ENCODE measurements around the gene TLL1. TPM values are rescaled to one million over a fixed set of nuclear protein-coding genes. Genes with fewer than 3 reads are reported as not detected.

The TLL1 gene
- total RNA-seq, 1 experiment from 2014 or later: 0.63 TPM

- POLR2A ChIA-PET: no interaction called here
These were observed 193.9 kb downstream of the TLL1 start for GRCh38 chr4:166066936-166067335.

GRCh38 chr4:166067915-166068314, 194.9 kb downstream of the TLL1 start:
- ATAC-seq (no peak), DNase-seq (ENCODE audit: low spot score) (no peak)
- H3K9me3 Mint-ChIP-seq: no peaks in the 10 kb centered on the region
- H3K27ac Mint-ChIP-seq: no peak overlapping the region
- ChIA-PET POLR2A (no interaction called here), CTCF (no interaction called here)
- H3K36me3 Mint-ChIP-seq: no peaks in the 10 kb centered on the region
- no peaks in the 10 kb centered on the region for H3K27me3 Mint-ChIP-seq (ENCODE audit: low read depth)
- H3K4me1 Mint-ChIP-seq: no peaks in the 10 kb centered on the region
- TF ChIP-seq AR (CRISPR knock-in tag; IDR thresholded peaks at IDR 0.05) (no peak), NFATC4 (CRISPR knock-in tag; IDR thresholded peaks at IDR 0.05) (no peak), ZNF671 (CRISPR knock-in tag; IDR thresholded peaks at IDR 0.05) (no peak), MLX (CRISPR knock-in tag; IDR thresholded peaks at IDR 0.05) (no peak)
- TF ChIP-seq, protein P1, sequence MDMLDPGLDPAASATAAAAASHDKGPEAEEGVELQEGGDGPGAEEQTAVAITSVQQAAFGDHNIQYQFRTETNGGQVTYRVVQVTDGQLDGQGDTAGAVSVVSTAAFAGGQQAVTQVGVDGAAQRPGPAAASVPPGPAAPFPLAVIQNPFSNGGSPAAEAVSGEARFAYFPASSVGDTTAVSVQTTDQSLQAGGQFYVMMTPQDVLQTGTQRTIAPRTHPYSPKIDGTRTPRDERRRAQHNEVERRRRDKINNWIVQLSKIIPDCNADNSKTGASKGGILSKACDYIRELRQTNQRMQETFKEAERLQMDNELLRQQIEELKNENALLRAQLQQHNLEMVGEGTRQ (CRISPR knock-in tag; IDR thresholded peaks at IDR 0.05): no peak
- no peak overlapping the region for H3K4me3 Mint-ChIP-seq

More at GRCh38 chr4:166066936-166067335, 193.9 kb downstream of the TLL1 start:
- Mint-ChIP-seq H3K4me1 (no peaks in the 10 kb centered on the region), H3K27ac (no peak overlapping the region), H3K4me3 (no peak overlapping the region), H3K27me3 (ENCODE audit: low read depth) (no peaks in the 10 kb centered on the region), H3K9me3 (peaks cover 5% of the 10 kb centered on the region), H3K36me3 (no peaks in the 10 kb centered on the region)
- CTCF ChIA-PET: no interaction called here
- no peak for DNase-seq (ENCODE audit: low spot score)
- TF ChIP-seq NR3C1 (CRISPR knock-in tag; conservative IDR thresholded peaks at IDR 0.05; ENCODE audit: low read depth) (no peak), ELF4 (CRISPR knock-in tag; IDR thresholded peaks at IDR 0.05; ENCODE audit: low read depth) (no peak), ESRRA (CRISPR knock-in tag; IDR thresholded peaks at IDR 0.05; ENCODE audit: borderline replicate concordance) (no peak), ZNF281 (CRISPR knock-in tag; IDR thresholded peaks at IDR 0.05) (no peak), ETV6 (CRISPR knock-in tag; IDR thresholded peaks at IDR 0.05) (no peak), FOXP1 (CRISPR knock-in tag; IDR thresholded peaks at IDR 0.05; ENCODE audit: borderline replicate concordance) (no peak), PRRX2 (CRISPR knock-in tag; IDR thresholded peaks at IDR 0.05) (no peak), JAZF1 (CRISPR knock-in tag; IDR thresholded peaks at IDR 0.05) (no peak), GRHL2 (CRISPR knock-in tag; IDR thresholded peaks at IDR 0.05; ENCODE audit: insufficient replicate concordance, severe bottlenecking) (no peak), ZNF396 (CRISPR knock-in tag; IDR thresholded peaks at IDR 0.05; ENCODE audit: borderline replicate concordance) (no peak), ZNF671 (CRISPR knock-in tag; IDR thresholded peaks at IDR 0.05) (no peak), PREB (CRISPR knock-in tag; IDR thresholded peaks at IDR 0.05; ENCODE audit: borderline replicate concordance) (no peak)
- TF ChIP-seq, protein P2, sequence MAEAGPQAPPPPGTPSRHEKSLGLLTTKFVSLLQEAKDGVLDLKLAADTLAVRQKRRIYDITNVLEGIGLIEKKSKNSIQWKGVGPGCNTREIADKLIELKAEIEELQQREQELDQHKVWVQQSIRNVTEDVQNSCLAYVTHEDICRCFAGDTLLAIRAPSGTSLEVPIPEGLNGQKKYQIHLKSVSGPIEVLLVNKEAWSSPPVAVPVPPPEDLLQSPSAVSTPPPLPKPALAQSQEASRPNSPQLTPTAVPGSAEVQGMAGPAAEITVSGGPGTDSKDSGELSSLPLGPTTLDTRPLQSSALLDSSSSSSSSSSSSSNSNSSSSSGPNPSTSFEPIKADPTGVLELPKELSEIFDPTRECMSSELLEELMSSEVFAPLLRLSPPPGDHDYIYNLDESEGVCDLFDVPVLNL (CRISPR knock-in tag; IDR thresholded peaks at IDR 0.05; ENCODE audit: borderline replicate concordance, low read depth): no peak
- no peak for ATAC-seq

Data from WTC11 (cell line).